ENCODE data around the gene MAP3K10. TPM values are rescaled to one million over a fixed set of nuclear protein-coding genes. Genes with fewer than 3 reads are reported as not detected.

MAP3K10 gene
- total and polyA plus RNA-seq, 3 donors from 2014 or later: 23.1 to 35.0 (median 23.8) TPM

DNA sequence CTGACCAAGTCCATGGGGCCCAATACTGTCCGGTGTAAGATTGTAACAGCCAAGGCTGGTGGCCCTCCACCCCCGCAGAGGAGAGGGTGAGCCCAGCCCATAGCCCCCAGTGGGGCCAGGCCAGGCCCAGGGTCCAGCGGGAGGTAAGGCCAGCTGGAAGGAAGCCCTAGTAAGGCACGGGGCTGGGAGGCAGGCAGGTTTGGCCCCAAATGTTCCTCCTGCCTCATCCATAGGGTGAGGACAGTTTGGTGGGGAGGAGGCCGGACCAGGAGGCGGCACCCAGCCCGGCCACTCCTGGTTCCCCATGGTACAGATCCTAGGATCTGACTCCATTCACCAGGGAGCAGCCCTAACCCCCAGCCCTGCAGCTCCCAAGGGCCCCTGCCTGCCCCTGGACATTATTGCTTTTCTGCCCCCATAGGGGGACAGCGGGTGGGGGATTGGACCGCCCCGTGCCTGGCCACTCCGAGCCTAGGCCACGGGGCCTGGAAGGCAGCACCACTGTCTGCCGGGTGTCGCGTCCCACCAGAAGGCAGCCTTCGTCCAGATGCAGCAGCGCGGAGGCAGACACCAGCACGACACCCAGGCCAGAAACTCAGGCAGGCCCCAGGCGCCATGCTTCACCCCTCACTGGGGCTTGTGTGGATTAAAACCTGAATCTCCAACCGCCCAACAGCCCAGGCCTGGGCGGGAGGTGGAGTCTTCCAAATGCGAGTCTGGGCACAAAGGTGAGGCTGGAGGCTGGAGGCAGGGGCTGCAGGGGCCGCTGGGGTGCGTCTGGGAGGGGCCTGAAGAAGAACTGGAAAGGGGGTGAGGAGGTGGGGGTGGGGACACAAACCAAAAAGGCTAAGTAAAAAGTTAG is 42.0 kb downstream of the MAP3K10 start:
- Histone ChIP-seq H3K9me3 (no peaks in the 10 kb centered on the region), H3K4me1 (peaks cover 8% of the 10 kb centered on the region), H3K27me3 (no peaks in the 10 kb centered on the region), H3K27ac (no peak overlapping the region), H3K4me3 (no peak overlapping the region), H3K36me3 (ENCODE audit: low read depth, missing control alignments) (no peaks in the 10 kb centered on the region)
- WGBS, 2 donors: 84 to 94% methylated on average over 9 to 25 of the region's 25 CpGs
- no peak for DNase-seq
- TF ChIP-seq, protein P1, sequence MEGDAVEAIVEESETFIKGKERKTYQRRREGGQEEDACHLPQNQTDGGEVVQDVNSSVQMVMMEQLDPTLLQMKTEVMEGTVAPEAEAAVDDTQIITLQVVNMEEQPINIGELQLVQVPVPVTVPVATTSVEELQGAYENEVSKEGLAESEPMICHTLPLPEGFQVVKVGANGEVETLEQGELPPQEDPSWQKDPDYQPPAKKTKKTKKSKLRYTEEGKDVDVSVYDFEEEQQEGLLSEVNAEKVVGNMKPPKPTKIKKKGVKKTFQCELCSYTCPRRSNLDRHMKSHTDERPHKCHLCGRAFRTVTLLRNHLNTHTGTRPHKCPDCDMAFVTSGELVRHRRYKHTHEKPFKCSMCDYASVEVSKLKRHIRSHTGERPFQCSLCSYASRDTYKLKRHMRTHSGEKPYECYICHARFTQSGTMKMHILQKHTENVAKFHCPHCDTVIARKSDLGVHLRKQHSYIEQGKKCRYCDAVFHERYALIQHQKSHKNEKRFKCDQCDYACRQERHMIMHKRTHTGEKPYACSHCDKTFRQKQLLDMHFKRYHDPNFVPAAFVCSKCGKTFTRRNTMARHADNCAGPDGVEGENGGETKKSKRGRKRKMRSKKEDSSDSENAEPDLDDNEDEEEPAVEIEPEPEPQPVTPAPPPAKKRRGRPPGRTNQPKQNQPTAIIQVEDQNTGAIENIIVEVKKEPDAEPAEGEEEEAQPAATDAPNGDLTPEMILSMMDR (IDR thresholded peaks at IDR 0.05): no peak
- intact Hi-C loops (cut with DNase I; ENCODE audit: low total_unique reads): no loop called here

DNA sequence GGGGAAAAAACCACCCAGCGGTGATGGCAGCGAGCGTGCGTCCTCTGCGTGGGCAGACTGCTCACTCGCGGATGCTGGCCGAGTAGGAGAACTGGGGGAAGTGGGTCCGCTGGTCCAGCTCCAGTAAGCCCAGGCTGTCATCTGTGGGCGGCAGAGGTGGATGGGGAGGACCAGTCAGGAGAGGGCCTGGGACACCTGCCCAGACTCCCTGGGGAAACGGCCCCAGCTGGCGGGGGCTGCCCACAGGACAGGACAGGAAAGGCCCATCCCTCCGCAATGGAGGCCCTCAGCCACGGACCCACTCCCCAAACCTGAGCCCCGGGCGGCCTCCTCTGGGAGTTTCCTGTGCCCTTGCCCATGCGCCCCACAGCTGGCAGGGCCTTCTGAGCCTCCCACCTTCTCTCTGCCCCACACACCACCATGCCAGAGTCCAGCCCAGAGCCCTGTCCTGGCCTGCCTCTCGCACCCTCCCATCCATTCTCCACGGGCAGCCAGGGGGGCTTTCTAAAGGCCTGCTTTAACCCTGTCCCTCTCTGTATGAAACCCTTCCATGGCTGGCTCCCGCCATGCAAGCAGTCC is 42.7 kb downstream of the MAP3K10 start:
- Histone ChIP-seq H3K4me3 (no peak overlapping the region), H3K9me3 (no peaks in the 10 kb centered on the region), H3K4me1 (peaks cover 8% of the 10 kb centered on the region), H3K36me3 (ENCODE audit: low read depth, missing control alignments) (no peaks in the 10 kb centered on the region), H3K27ac (no peak overlapping the region), H3K27me3 (no peaks in the 10 kb centered on the region)
- 89 to 90% methylated on average over 18 to 20 of the region's 20 CpGs for WGBS, 2 donors
- no peak for TF ChIP-seq POLR2A (IDR thresholded peaks at IDR 0.05)
- TF ChIP-seq, protein P1 (IDR thresholded peaks at IDR 0.05): no peak
- intact Hi-C loops (cut with DNase I; ENCODE audit: low total_unique reads): no loop called here
- no peak for DNase-seq

GRCh38 chr19:40234429-40235237 is 43.4 kb downstream of the MAP3K10 start:
- TF ChIP-seq POLR2A (IDR thresholded peaks at IDR 0.05): no peak
- TF ChIP-seq, protein P1 (IDR thresholded peaks at IDR 0.05): no peak
- H3K27ac ChIP-seq: no peak overlapping the region
- 89 to 92% methylated on average over 20 to 22 of the region's 22 CpGs for WGBS, 2 donors
- intact Hi-C loops (cut with DNase I; ENCODE audit: low total_unique reads): no loop called here
- H3K4me3 ChIP-seq: no peak overlapping the region
- H3K27me3 ChIP-seq: no peaks in the 10 kb centered on the region
- H3K36me3 ChIP-seq (ENCODE audit: low read depth, missing control alignments): no peaks in the 10 kb centered on the region
- H3K4me1 ChIP-seq: peaks cover 8% of the 10 kb centered on the region
- DNase-seq: no peak
- H3K9me3 ChIP-seq: no peaks in the 10 kb centered on the region

- no peak for TF ChIP-seq POLR2A (IDR thresholded peaks at IDR 0.05)
- TF ChIP-seq, protein P1 (IDR thresholded peaks at IDR 0.05): no peak
- Histone ChIP-seq H3K27ac (no peak overlapping the region), H3K36me3 (ENCODE audit: low read depth, missing control alignments) (no peaks in the 10 kb centered on the region), H3K9me3 (no peaks in the 10 kb centered on the region), H3K27me3 (no peaks in the 10 kb centered on the region), H3K4me1 (peaks cover 8% of the 10 kb centered on the region), H3K4me3 (no peak overlapping the region)
- WGBS, 2 donors: 90 to 100% methylated on average over 2 to 29 of the region's 30 CpGs
- intact Hi-C loops (cut with DNase I; ENCODE audit: low total_unique reads): no loop called here
- DNase-seq: no peak
These were observed 44.2 kb downstream of the MAP3K10 start for GRCh38 chr19:40235238-40236025.

Data from testis (tissue), 3 donors.